Spinal cord (tissue), 10 donors: ENCODE results near the gene NDST3. TPM values are rescaled to one million over a fixed set of nuclear protein-coding genes. Genes with fewer than 3 reads are reported as not detected.
A peak's percentile ranks its signal among the peaks of the same experiment; 100 is the strongest.
"Not testable (repeated sequence)": the region's sequence is repeated elsewhere in the genome, so short reads cannot be mapped to it uniquely, and the experiment has no call there.

Experiments
- DNase-seq, 6 donors: peaks; one replicate each; pipeline versions ENCODE4 v3.0.0 to v3.0.0-alpha.2; 2013 to 2015; ENCODE audit warnings: low spot score in 6 of 6, low read depth in 4 of 6
- H3K27ac ChIP-seq: one replicate; pipeline ENCODE4 v1.5.1; 2013; ENCODE audit warnings: low read depth, low read length, control low read depth
- H3K27me3 ChIP-seq: one replicate; pipeline ENCODE4 v1.6.1; 2013; ENCODE audit warnings: low read length; ENCODE audit not compliant: control insufficient read depth, insufficient read depth
- H3K36me3 ChIP-seq: one replicate; pipeline ENCODE4 v1.6.1; 2013; ENCODE audit warnings: low read length; ENCODE audit not compliant: control insufficient read depth, insufficient read depth
- H3K4me1 ChIP-seq: one replicate; pipeline ENCODE4 v1.6.1; 2013; ENCODE audit warnings: low read length; ENCODE audit not compliant: control insufficient read depth, insufficient read depth
- H3K4me3 ChIP-seq: one replicate; pipeline ENCODE4 v1.5.1; 2013; ENCODE audit warnings: low read depth, low read length, control low read depth
- H3K9me3 ChIP-seq: one replicate; pipeline ENCODE4 v1.6.1; 2013; ENCODE audit warnings: low read length; ENCODE audit not compliant: control insufficient read depth, insufficient read depth
- WGBS: methylation state at CpG from one replicate; pipeline ENCODE4 v1.1.5; 2013; ENCODE audit warnings: missing lambda C conversion rate; ENCODE audit not compliant: insufficient coverage; 5-methylcytosine and 5-hydroxymethylcytosine counted together
- polyA plus RNA-seq, 2 donors: library from polyadenylated mRNA; unstranded; fragments of 120-200 nt; gene quantifications; one replicate each; pipeline ENCODE4 v1.2.1, GENCODE V29; 2013; ENCODE audit not compliant: insufficient read length in 2 of 2
- total RNA-seq, 2 donors: library from RNA; depleted of rRNA in 1 of 2; stranded (reverse); fragments of 120-200 nt in 1 of 2; fragments of >200 nt in 1 of 2; gene quantifications; one replicate each; pipeline versions ENCODE4 v1.2.3 to v1.2.4, GENCODE V29; 2013 to 2014
- donor health status: healthy.

Gene NDST3
- total and polyA plus RNA-seq, 4 donors, result 6.6 to 24.2 (median 9.8) TPM

DNA sequence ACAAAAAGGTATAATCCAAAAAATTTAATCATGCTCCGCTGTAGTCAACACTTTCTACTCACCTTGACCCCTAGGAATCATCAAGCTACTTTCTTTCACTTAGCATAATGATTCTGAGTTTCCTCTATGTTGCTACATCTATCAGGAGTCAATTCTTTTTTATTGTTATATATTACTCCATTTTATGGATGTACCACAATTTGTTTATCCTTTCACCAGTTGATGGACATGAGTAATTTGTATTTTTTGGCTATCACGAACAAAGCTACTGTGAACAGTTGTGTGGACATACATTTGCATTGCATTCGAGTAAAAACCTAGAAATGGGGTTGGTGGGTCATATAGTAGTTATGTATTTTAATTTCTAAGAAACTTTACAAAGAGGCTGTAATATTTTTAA is 215.6 kb downstream of the NDST3 start:
- H3K9me3 ChIP-seq, result no peaks in the 10 kb centered on the region
- no peaks in the 10 kb centered on the region for H3K4me1 ChIP-seq
- DNase-seq, result no peak
- H3K27ac ChIP-seq, result no peak overlapping the region
- H3K27me3 ChIP-seq, result no peaks in the 10 kb centered on the region
- WGBS, result no CpG with 5 or more reads among the region's 3 CpGs
- H3K36me3 ChIP-seq, result no peaks in the 10 kb centered on the region
- H3K4me3 ChIP-seq, result no peak overlapping the region

DNA sequence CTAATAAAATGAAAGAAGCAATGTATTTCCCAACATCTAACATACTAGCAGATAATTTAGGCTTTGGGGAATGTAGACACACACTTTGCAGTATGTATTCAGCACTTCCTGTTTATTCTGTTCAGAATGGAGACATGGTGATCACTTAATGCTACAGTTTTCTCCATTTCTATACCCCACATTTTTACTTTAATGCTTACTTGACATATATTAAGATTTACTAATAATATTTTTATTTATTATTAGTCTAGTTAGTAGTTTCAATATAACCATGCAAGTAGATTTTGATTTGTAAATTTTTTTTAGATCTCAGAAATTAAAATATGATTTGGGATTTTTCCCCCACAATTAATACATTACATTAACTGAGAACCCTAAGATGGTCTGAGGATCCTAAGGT is 220.1 kb downstream of the NDST3 start:
- no peak for DNase-seq
- no peaks in the 10 kb centered on the region for H3K36me3 ChIP-seq
- no peak overlapping the region for H3K27ac ChIP-seq

DNA sequence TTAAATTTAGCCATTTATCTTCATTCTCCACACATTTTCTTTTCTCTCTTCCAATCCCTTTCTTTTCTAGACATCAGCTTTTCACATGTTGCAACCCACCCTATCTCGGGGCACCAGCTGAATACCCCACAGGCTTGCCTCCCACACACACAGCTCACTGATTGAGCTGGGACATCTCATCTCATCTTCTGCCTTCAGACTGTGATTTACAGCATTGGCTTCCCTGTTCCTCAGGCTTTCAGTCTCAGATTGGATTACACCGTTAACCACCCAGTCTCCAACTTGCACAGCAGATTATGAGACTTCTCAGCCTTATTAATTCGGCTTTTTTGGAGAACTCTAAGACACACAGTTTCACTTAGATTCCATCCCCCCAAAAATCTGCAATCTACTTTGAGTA is 224.8 kb downstream of the NDST3 start:
- Histone ChIP-seq H3K27me3 (no peaks in the 10 kb centered on the region), H3K4me1 (no peaks in the 10 kb centered on the region), H3K36me3 (no peaks in the 10 kb centered on the region), H3K4me3 (no peak overlapping the region), H3K27ac (no peak overlapping the region), H3K9me3 (no peaks in the 10 kb centered on the region)
- 73% methylated on average over 3 of the region's 3 CpGs for WGBS
- no peak for DNase-seq

More for the DNA sequence above, 220.1 kb downstream of the NDST3 start:
- H3K4me3 ChIP-seq, result no peak overlapping the region
- H3K27me3 ChIP-seq, result no peaks in the 10 kb centered on the region
- no peaks in the 10 kb centered on the region for H3K4me1 ChIP-seq
- H3K9me3 ChIP-seq, result no peaks in the 10 kb centered on the region

DNA sequence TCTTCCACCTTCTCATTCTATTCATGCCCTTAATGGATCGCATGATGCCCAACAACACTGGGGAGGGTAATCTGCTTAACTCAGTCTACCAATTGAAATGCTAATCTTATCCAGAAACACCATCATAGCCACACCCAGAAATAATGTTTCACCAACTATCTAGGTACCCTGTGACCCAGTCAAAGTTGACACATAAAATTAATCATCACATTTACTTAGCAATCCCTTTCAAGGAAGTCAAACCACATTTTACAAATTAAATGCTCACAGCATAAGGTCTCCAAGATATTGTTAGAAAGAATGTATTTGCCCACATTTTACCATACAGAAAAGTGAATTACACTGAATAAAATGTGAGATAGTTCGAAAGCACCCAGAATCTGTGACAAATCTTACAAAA is 226.0 kb downstream of the NDST3 start:
- Histone ChIP-seq H3K9me3 (no peaks in the 10 kb centered on the region), H3K27me3 (no peaks in the 10 kb centered on the region), H3K4me1 (peaks cover 3% of the 10 kb centered on the region), H3K27ac (no peak overlapping the region), H3K4me3 (no peak overlapping the region), H3K36me3 (no peaks in the 10 kb centered on the region)
- no peak for DNase-seq
- WGBS, result 100% methylated on average over 1 of the region's 2 CpGs

DNA sequence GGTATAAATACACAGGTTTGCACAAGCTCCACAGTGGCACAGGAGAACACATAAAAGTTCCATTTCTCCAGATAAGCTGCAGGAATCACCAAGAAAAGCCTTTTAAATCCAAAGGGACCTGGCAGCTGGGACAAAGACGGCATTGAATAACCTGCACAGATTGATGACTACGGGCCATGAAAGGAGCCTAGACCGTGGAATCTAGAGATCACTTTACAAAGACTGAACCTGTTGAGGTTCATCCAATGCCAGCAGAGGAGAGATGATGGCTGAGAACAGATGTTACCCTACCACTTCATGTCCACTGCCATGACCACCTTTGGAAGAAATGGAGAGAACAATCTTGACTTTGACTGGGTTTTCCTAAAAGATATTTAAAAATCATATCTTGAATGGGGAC is 229.8 kb downstream of the NDST3 start:
- Histone ChIP-seq H3K4me1 (peaks cover 6% of the 10 kb centered on the region), H3K27me3 (no peaks in the 10 kb centered on the region), H3K36me3 (no peaks in the 10 kb centered on the region), H3K9me3 (peaks cover 1% of the 10 kb centered on the region), H3K4me3 (no peak overlapping the region), H3K27ac (no peak overlapping the region)
- no peak for DNase-seq
- WGBS, result 83% methylated on average over 3 of the region's 3 CpGs

DNA sequence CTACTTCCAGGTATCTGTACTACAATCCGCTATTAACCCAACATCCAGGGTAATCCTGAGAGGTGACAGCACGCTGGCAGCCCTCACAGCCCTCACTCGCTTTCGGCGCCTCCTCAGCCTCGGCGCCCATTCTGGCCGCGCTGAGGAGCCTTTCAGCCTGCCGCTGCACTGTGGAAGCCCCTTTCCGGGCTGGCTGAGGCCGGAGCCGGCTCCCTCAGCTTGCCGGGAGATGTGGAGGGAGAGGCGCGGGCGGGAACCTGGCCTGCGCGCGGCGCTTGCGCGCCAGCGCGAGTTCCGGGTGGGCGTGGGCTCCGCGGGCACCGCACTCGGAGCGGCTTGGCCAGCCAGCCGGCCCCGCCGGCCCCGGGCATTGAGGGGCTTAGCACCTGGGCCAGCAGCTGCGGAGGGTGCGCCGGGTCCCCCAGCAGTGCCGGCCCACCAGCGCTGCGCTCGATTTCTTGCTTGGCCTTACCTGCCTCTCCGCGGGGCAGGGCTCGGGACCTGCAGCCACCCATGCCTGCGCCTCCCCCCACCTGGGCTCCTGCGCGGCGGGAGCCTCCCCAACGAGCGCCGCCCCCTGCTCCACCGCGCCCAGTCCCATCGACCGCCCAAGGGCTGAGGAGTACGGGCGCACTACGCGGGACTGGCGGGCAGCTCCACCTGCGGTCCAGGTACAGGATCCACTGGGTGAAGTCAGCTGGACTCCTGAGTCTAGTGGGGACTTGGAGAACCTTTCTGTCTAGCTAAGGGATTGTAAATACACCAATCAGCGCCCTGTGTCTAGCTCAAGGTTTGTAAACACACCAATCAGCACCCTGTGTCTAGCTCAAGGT is 231.2 kb downstream of the NDST3 start:
- H3K27ac ChIP-seq, result no peak overlapping the region
- peaks cover 1% of the 10 kb centered on the region for H3K9me3 ChIP-seq
- peak in 2 of 6 donors; percentile 62 to 81 for DNase-seq
- H3K36me3 ChIP-seq, result no peaks in the 10 kb centered on the region
- H3K4me3 ChIP-seq, result peak overlapping the region; percentile 49
- no peaks in the 10 kb centered on the region for H3K27me3 ChIP-seq
- peaks cover 6% of the 10 kb centered on the region for H3K4me1 ChIP-seq
- 15% methylated on average over 63 of the region's 64 CpGs for WGBS

DNA sequence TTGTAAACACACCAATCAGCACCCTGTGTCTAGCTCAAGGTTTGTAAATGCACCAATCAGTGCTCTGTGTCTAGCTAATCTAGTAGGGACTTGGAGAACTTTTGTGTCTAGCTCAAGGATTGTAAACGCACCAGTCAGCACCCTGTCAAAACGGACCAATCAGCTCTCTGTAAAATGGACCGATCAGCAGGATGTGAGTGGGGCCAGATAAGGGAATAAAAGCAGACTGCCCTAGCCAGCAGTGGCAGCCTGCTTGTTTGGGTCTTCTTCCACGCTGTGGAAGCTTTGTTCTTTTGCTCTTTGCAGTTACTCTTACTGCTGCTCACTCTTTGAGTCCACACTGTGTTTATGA is 231.8 kb downstream of the NDST3 start:
- not testable (repeated sequence) for DNase-seq, H3K27ac ChIP-seq, H3K4me1 ChIP-seq, H3K27me3 ChIP-seq, H3K9me3 ChIP-seq, H3K36me3 ChIP-seq, H3K4me3 ChIP-seq
- WGBS, result 93% methylated on average over 3 of the region's 4 CpGs

DNA sequence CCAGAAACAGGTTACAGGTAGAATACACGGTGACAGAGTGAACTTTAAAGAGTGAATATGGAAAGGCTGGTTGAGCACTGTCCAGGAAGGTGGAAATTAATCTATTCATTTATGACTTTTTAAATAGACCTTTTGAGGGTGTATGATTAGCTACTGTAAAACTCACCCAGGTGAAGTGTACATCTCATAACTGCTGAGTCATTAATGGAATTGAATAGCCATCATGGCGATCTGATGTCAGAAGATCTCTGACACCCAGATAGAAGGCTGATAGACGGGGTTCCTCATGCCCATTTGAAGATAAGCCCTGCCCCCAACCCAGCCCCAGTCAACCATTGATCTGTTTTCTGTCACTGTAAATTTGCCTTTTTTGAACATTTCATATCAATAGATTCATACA is 234.5 kb downstream of the NDST3 start:
- WGBS, result 81% methylated on average over 2 of the region's 3 CpGs
- Histone ChIP-seq H3K27me3 (peaks cover 2% of the 10 kb centered on the region), H3K36me3 (no peaks in the 10 kb centered on the region)

DNA sequence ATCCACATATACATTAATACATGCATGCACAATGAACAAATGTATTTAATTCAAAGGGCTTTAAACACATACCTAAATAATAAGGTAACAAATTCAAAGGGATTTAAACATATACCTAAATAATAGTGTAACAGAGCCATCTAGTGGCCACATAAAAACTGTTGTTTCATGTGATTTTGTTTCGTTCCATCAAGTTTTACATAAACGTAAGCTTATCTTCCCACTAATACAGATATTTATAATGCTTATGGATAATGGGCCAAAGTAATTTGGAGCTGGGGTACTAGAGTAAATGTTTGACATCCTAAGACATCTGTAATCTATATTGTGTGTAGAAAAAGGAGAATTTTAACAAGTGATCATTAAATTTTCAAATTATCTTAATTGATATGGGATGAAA is 236.2 kb downstream of the NDST3 start:
- Histone ChIP-seq H3K36me3 (no peaks in the 10 kb centered on the region), H3K27ac (no peak overlapping the region), H3K9me3 (peaks cover 1% of the 10 kb centered on the region), H3K4me1 (peaks cover 2% of the 10 kb centered on the region), H3K27me3 (peaks cover 2% of the 10 kb centered on the region), H3K4me3 (no peak overlapping the region)
- WGBS, result no CpG with 5 or more reads among the region's 2 CpGs
- peak; percentile 29 to 93 (median 50) for DNase-seq

More for the DNA sequence above, 234.5 kb downstream of the NDST3 start:
- Histone ChIP-seq H3K4me1 (peaks cover 6% of the 10 kb centered on the region), H3K4me3 (no peak overlapping the region), H3K27ac (no peak overlapping the region), H3K9me3 (peaks cover 1% of the 10 kb centered on the region)
- no peak for DNase-seq

DNA sequence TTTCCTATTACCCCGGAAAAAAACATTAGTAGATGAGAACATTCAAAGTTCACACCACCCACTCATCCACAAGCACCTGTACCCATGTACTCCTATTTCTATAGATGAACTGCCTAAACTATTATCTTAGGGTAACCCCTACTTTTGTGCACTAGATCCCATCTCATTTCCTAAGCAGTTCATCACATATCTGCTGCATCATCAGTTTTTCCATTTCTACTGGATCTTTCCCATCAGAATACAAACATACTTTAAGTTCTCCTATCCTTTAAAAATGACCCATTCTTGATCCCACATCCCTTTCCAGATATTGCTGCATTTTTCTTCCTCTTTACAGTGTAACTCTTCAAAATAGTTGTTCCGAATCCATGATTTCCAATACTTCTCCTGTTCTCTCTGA is 237.5 kb downstream of the NDST3 start:
- Histone ChIP-seq H3K9me3 (no peaks in the 10 kb centered on the region), H3K36me3 (no peaks in the 10 kb centered on the region), H3K27me3 (peaks cover 2% of the 10 kb centered on the region), H3K4me3 (no peak overlapping the region), H3K27ac (no peak overlapping the region), H3K4me1 (no peaks in the 10 kb centered on the region)
- DNase-seq, result no peak
- 89% methylated on average over 2 of the region's 2 CpGs for WGBS
